Gastroesophageal sphincter (tissue), 4 donors: Measurements from ENCODE around the gene CD248. TPM values are rescaled to one million over a fixed set of nuclear protein-coding genes. Genes with fewer than 3 reads are reported as not detected.

Experiments used
- ATAC-seq: fragments of 150-250 bp; one replicate; pipeline ENCODE4 v1.9.1; 2016; ENCODE audit warnings: mild to moderate bottlenecking, moderate library complexity
- H3K27ac ChIP-seq, 4 donors: fragments of 200-600 bp; sonication (generic) in 3 of 4; 1 replicate in 3 of 4; 2 replicates in 1 of 4; pipeline ENCODE4 v1.5.1; 2016 to 2019
- H3K27me3 ChIP-seq: fragments of 200-600 bp; sonication (generic); one replicate; pipeline ENCODE4 v1.5.1; 2019
- H3K36me3 ChIP-seq, 2 donors: fragments of 200-600 bp; sonication (generic); one replicate each; pipeline ENCODE4 v1.5.1; 2019; ENCODE audit warnings: control low read depth in 1 of 2
- H3K4me1 ChIP-seq, 3 donors: fragments of 200-600 bp; sonication (generic); 1 replicate in 2 of 3; 2 replicates in 1 of 3; pipeline ENCODE4 v1.5.1; 2016 to 2019; ENCODE audit warnings: control low read depth in 2 of 3
- H3K4me3 ChIP-seq, 2 donors: fragments of 200-600 bp; sonication (generic); one replicate each; pipeline ENCODE4 v1.5.1; 2019; ENCODE audit warnings: mild to moderate bottlenecking in 1 of 2, moderate library complexity in 1 of 2
- H3K9me3 ChIP-seq, 3 donors: fragments of 200-600 bp; sonication (generic); one replicate each; pipeline ENCODE4 v1.5.1; 2017 to 2019; ENCODE audit warnings: control low read depth in 2 of 3
- EP300 ChIP-seq: sonication (generic); formaldehyde crosslinking; IDR thresholded peaks from one replicate; pipeline ENCODE4 v1.6.1; 2017; ENCODE audit warnings: antibody characterized with exemption, mild to moderate bottlenecking
- POLR2A ChIP-seq, 2 donors: fragments of 450-650 bp; IDR thresholded peaks; one replicate each; pipeline ENCODE4 v1.6.1; 2017; ENCODE audit warnings: antibody characterized with exemption in 2 of 2, mild to moderate bottlenecking in 2 of 2, moderate library complexity in 1 of 2
- POLR2AphosphoS5 ChIP-seq: sonication (generic); formaldehyde crosslinking; IDR thresholded peaks from one replicate; pipeline ENCODE4 v1.6.1; 2017; ENCODE audit warnings: antibody characterized with exemption
- WGBS, 2 donors: methylation state at CpG; one replicate each; pipeline ENCODE4 v1.1.5; 2018; ENCODE audit warnings: low coverage in 1 of 2; 5-methylcytosine and 5-hydroxymethylcytosine counted together
- total RNA-seq, 4 donors: library from RNA; depleted of rRNA; stranded (reverse); fragments of >200 nt; gene quantifications; one replicate each; pipeline ENCODE4 v1.1.0, GENCODE V29; 2016
- TF ChIP-seq, protein P1 (sequence below), 4 experiments: fragments of 200-600 bp in 2 of 4; fragments of 450-650 bp in 2 of 4; sonication (generic) in 1 of 4; IDR thresholded peaks; one replicate each; pipeline ENCODE4 v1.5.1; 2017 to 2019; ENCODE audit warnings: antibody characterized with exemption in 4 of 4, mild to moderate bottlenecking in 2 of 4, moderate library complexity in 2 of 4

The CD248 gene
- total RNA-seq, 4 donors from 2014 or later: 23.1 to 68.2 (median 27.0) TPM

DNA sequence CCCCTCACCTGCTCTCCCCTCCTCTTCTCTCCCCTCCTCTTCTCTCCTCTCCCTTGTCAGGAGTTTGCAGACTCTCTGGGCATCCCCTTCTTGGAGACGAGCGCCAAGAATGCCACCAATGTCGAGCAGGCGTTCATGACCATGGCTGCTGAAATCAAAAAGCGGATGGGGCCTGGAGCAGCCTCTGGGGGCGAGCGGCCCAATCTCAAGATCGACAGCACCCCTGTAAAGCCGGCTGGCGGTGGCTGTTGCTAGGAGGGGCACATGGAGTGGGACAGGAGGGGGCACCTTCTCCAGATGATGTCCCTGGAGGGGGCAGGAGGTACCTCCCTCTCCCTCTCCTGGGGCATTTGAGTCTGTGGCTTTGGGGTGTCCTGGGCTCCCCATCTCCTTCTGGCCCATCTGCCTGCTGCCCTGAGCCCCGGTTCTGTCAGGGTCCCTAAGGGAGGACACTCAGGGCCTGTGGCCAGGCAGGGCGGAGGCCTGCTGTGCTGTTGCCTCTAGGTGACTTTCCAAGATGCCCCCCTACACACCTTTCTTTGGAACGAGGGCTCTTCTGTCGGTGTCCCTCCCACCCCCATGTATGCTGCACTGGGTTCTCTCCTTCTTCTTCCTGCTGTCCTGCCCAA, 40.7 kb downstream of the CD248 start:
- peaks cover 0 to 59% of the 10 kb centered on the region in 2 donors for H3K36me3 ChIP-seq
- ATAC-seq: no peak
- WGBS, 2 donors: 0% methylated on average over 1 of the region's 14 CpGs; no CpG with 5 or more reads in 1 of the 2 donors
- TF ChIP-seq POLR2AphosphoS5: no peak
- no peak for TF ChIP-seq POLR2A (IDR thresholded peaks at IDR 0.05)
- no peak for TF ChIP-seq EP300
- TF ChIP-seq, protein P1, sequence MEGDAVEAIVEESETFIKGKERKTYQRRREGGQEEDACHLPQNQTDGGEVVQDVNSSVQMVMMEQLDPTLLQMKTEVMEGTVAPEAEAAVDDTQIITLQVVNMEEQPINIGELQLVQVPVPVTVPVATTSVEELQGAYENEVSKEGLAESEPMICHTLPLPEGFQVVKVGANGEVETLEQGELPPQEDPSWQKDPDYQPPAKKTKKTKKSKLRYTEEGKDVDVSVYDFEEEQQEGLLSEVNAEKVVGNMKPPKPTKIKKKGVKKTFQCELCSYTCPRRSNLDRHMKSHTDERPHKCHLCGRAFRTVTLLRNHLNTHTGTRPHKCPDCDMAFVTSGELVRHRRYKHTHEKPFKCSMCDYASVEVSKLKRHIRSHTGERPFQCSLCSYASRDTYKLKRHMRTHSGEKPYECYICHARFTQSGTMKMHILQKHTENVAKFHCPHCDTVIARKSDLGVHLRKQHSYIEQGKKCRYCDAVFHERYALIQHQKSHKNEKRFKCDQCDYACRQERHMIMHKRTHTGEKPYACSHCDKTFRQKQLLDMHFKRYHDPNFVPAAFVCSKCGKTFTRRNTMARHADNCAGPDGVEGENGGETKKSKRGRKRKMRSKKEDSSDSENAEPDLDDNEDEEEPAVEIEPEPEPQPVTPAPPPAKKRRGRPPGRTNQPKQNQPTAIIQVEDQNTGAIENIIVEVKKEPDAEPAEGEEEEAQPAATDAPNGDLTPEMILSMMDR (IDR thresholded peaks at IDR 0.05): no peak
- no peak overlapping the region for H3K27ac ChIP-seq
- H3K9me3 ChIP-seq: no peaks in the 10 kb centered on the region
- H3K27me3 ChIP-seq: peaks cover 3% of the 10 kb centered on the region
- peaks cover 2 to 28% (median 9%) of the 10 kb centered on the region in 3 donors for H3K4me1 ChIP-seq
- no peak overlapping the region for H3K4me3 ChIP-seq

- Histone ChIP-seq H3K27me3 (peaks cover 3% of the 10 kb centered on the region), H3K27ac (no peak overlapping the region), H3K9me3 (no peaks in the 10 kb centered on the region), H3K36me3 (peaks cover 0 to 63% of the 10 kb centered on the region in 2 donors), H3K4me1 (peaks cover 2 to 35% (median 10%) of the 10 kb centered on the region in 3 donors), H3K4me3 (no peak overlapping the region)
- 80 to 90% methylated on average over 1 to 2 of the region's 8 CpGs for WGBS, 2 donors
- ATAC-seq: no peak
- TF ChIP-seq, protein P1 (IDR thresholded peaks at IDR 0.05): no peak
- TF ChIP-seq EP300: no peak
- no peak for TF ChIP-seq POLR2AphosphoS5
- no peak for TF ChIP-seq POLR2A (IDR thresholded peaks at IDR 0.05)
Observed at GRCh38 chr11:66275396-66275795, 41.4 kb downstream of the CD248 start.

- TF ChIP-seq, protein P1 (IDR thresholded peaks at IDR 0.05): no peak
- no peak for TF ChIP-seq EP300
- no peak for TF ChIP-seq POLR2AphosphoS5
- TF ChIP-seq POLR2A (IDR thresholded peaks at IDR 0.05): no peak
- H3K36me3 ChIP-seq: peaks cover 0 to 66% of the 10 kb centered on the region in 2 donors
- no peak overlapping the region for H3K27ac ChIP-seq
- WGBS, 2 donors: 18 to 67% methylated on average over 1 of the region's 1 CpG
- no peak for ATAC-seq
- H3K4me3 ChIP-seq: no peak overlapping the region
- H3K4me1 ChIP-seq: peaks cover 2 to 45% (median 21%) of the 10 kb centered on the region in 3 donors
- no peaks in the 10 kb centered on the region for H3K9me3 ChIP-seq
- peaks cover under 1% of the 10 kb centered on the region for H3K27me3 ChIP-seq
Observed at GRCh38 chr11:66274219-66274618, 42.6 kb downstream of the CD248 start.

GRCh38 chr11:66272596-66272995, 44.2 kb downstream of the CD248 start:
- Histone ChIP-seq H3K4me1 (peaks cover 0 to 35% (median 15%) of the 10 kb centered on the region in 3 donors), H3K27ac (no peak overlapping the region), H3K36me3 (peaks cover 0 to 66% of the 10 kb centered on the region in 2 donors), H3K4me3 (no peak overlapping the region), H3K27me3 (no peaks in the 10 kb centered on the region), H3K9me3 (no peaks in the 10 kb centered on the region)
- TF ChIP-seq, protein P1 (IDR thresholded peaks at IDR 0.05): no peak
- TF ChIP-seq EP300 (no peak), POLR2A (IDR thresholded peaks at IDR 0.05) (no peak), POLR2AphosphoS5 (no peak)
- 86% methylated on average over 1 of the region's 2 CpGs; no CpG with 5 or more reads in 1 of the 2 donors for WGBS, 2 donors
- no peak for ATAC-seq

DNA sequence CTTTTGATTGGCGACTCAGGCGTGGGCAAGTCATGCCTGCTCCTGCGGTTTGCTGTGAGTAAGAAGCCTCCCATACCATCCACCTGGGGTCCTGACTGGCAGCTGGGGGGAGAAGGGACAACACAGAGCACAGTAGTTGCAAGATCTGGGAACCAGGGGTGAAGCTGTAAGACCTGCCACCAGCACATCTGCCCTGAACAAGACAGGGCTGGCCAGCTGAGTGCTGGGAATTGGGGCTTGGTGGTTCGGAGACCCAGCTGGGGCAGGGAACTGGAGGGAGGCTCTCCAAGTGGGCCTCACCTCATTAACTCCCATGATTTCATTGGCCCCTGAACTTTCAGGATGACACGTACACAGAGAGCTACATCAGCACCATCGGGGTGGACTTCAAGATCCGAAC, 45.0 kb downstream of the CD248 start:
- H3K4me3 ChIP-seq: no peak overlapping the region
- 75% methylated on average over 5 of the region's 7 CpGs; no CpG with 5 or more reads in 1 of the 2 donors for WGBS, 2 donors
- no peak for ATAC-seq
- peaks cover 0 to 62% of the 10 kb centered on the region in 2 donors for H3K36me3 ChIP-seq
- H3K9me3 ChIP-seq: no peaks in the 10 kb centered on the region
- H3K4me1 ChIP-seq: peaks cover 0 to 36% (median 16%) of the 10 kb centered on the region in 3 donors
- H3K27ac ChIP-seq: no peak overlapping the region
- no peak for TF ChIP-seq POLR2A (IDR thresholded peaks at IDR 0.05)
- no peak for TF ChIP-seq EP300
- TF ChIP-seq, protein P1 (IDR thresholded peaks at IDR 0.05): no peak
- no peak for TF ChIP-seq POLR2AphosphoS5
- H3K27me3 ChIP-seq: no peaks in the 10 kb centered on the region
